SK-N-SH treated with all-trans-retinoic acid at 6 μM for 48 hours (cell line): ENCODE measurements around the gene OSBPL9.

Source experiments
- ATAC-seq: fragments of 200-7000 bp; cut with Tn5 transposase; 3 replicates; pipeline ENCODE4 v1.9.1; 2020; ENCODE audit warnings: mild to moderate bottlenecking, moderate library complexity
- ARNTL ChIP-seq: fragments of 450-650 bp; formaldehyde crosslinking; IDR thresholded peaks from 2 replicates; pipeline ENCODE4 v1.5.0; 2020; ENCODE audit warnings: low read depth, mild to moderate bottlenecking, moderate library complexity, borderline replicate concordance
- BACH2 ChIP-seq: fragments of 250-450 bp; sonication (Bioruptor Pico); IDR thresholded peaks from 2 replicates; pipeline ENCODE4 v1.9.0; 2021; ENCODE audit warnings: mild to moderate bottlenecking, borderline replicate concordance
- CREB5 ChIP-seq: fragments of 250-450 bp; sonication (Bioruptor Pico); IDR thresholded peaks from 2 replicates; pipeline ENCODE4 v1.5.1; 2020; ENCODE audit warnings: low read depth, mild to moderate bottlenecking, moderate library complexity
- CSDC2 ChIP-seq: fragments of 250-450 bp; sonication (Bioruptor Pico); IDR thresholded peaks from 2 replicates; pipeline ENCODE4 v1.5.0; 2020; ENCODE audit warnings: mild to moderate bottlenecking, moderate library complexity
- CSRNP3 ChIP-seq: fragments of 250-450 bp; sonication (Bioruptor Pico); IDR thresholded peaks from 2 replicates; pipeline ENCODE4 v1.5.1; 2021; ENCODE audit warnings: mild to moderate bottlenecking, moderate library complexity
- ESRRG ChIP-seq: fragments of 250-450 bp; sonication (Bioruptor Pico); IDR thresholded peaks from 2 replicates; pipeline ENCODE4 v1.6.1; 2021; ENCODE audit warnings: mild to moderate bottlenecking
- GLIS3 ChIP-seq: fragments of 250-450 bp; sonication (Bioruptor Pico); IDR thresholded peaks from 2 replicates; pipeline ENCODE4 v1.5.0; 2020; ENCODE audit warnings: mild to moderate bottlenecking, moderate library complexity
- ISL1 ChIP-seq: fragments of 250-450 bp; sonication (Bioruptor Pico); IDR thresholded peaks from 2 replicates; pipeline ENCODE4 v2.1.2; 2022; ENCODE audit warnings: mild to moderate bottlenecking, moderate library complexity
- OSR1 ChIP-seq: fragments of 250-450 bp; sonication (Bioruptor Pico); IDR thresholded peaks from 2 replicates; pipeline ENCODE4 v1.8.0; 2022; ENCODE audit warnings: moderate library complexity, mild to moderate bottlenecking, inconsistent platforms
- PATZ1 ChIP-seq: fragments of 250-450 bp; sonication (Bioruptor Pico); IDR thresholded peaks from 2 replicates; pipeline ENCODE4 v1.8.0; 2020; ENCODE audit warnings: mild to moderate bottlenecking, moderate library complexity, borderline replicate concordance
- POU6F1 ChIP-seq: fragments of 250-450 bp; sonication (Bioruptor Pico); IDR thresholded peaks from 2 replicates; pipeline ENCODE4 v1.8.0; 2021; ENCODE audit warnings: low read depth, mild to moderate bottlenecking, moderate library complexity, borderline replicate concordance
- PPARA ChIP-seq: fragments of 250-450 bp; sonication (Bioruptor Pico); IDR thresholded peaks from 2 replicates; pipeline ENCODE4 v1.5.0; 2020; ENCODE audit warnings: mild to moderate bottlenecking, borderline replicate concordance
- RARB ChIP-seq: fragments of 250-450 bp; sonication (Bioruptor Pico); IDR thresholded peaks from 2 replicates; pipeline ENCODE4 v1.8.0; 2021; ENCODE audit warnings: mild to moderate bottlenecking, moderate library complexity
- SNAI2 ChIP-seq: fragments of 250-450 bp; sonication (Bioruptor Pico); IDR thresholded peaks from 2 replicates; pipeline ENCODE4 v1.5.0; 2020; ENCODE audit warnings: mild to moderate bottlenecking, moderate library complexity
- TCF4 ChIP-seq: fragments of 250-450 bp; sonication (Bioruptor Pico); IDR thresholded peaks from 2 replicates; pipeline ENCODE4 v1.8.0; 2021; ENCODE audit warnings: mild to moderate bottlenecking, moderate library complexity, borderline replicate concordance
- TOX ChIP-seq: fragments of 250-450 bp; sonication (Bioruptor Pico); IDR thresholded peaks from 2 replicates; pipeline ENCODE4 v1.8.0; 2021; ENCODE audit warnings: mild to moderate bottlenecking, moderate library complexity, borderline replicate concordance
- TSHZ2 ChIP-seq: fragments of 250-450 bp; sonication (Bioruptor Pico); IDR thresholded peaks from 2 replicates; pipeline ENCODE4 v1.5.0; 2020; ENCODE audit warnings: mild to moderate bottlenecking, moderate library complexity
- ZC3H10 ChIP-seq: fragments of 250-450 bp; sonication (Bioruptor Pico); IDR thresholded peaks from 2 replicates; pipeline ENCODE4 v1.5.1; 2021; ENCODE audit warnings: mild to moderate bottlenecking, moderate library complexity
- ZFP3 ChIP-seq: fragments of 250-450 bp; sonication (Bioruptor Pico); IDR thresholded peaks from 2 replicates; pipeline ENCODE4 v1.5.0; 2020; ENCODE audit warnings: mild to moderate bottlenecking, moderate library complexity
- ZFP30 ChIP-seq: fragments of 450-650 bp; formaldehyde crosslinking; IDR thresholded peaks from 2 replicates; pipeline ENCODE4 v1.5.0; 2022; ENCODE audit warnings: mild to moderate bottlenecking, moderate library complexity
- ZNF565 ChIP-seq: fragments of 450-650 bp; formaldehyde crosslinking; conservative IDR thresholded peaks from 2 replicates; pipeline ENCODE4 v1.5.0; 2020; ENCODE audit warnings: low read depth, mild to moderate bottlenecking, moderate library complexity
- ZNF70 ChIP-seq: fragments of 450-650 bp; formaldehyde crosslinking; IDR thresholded peaks from 2 replicates; pipeline ENCODE4 v1.5.0; 2020; ENCODE audit warnings: mild to moderate bottlenecking, moderate library complexity
- ZNF8 ChIP-seq: fragments of 450-650 bp; formaldehyde crosslinking; IDR thresholded peaks from 2 replicates; pipeline ENCODE4 v1.5.0; 2020; ENCODE audit warnings: mild to moderate bottlenecking, moderate library complexity

Gene OSBPL9

GRCh38 chr1:51631747-51632146, 14.9 kb downstream of the OSBPL9 start:
- no peak for ATAC-seq
- TF ChIP-seq ISL1 (CRISPR knock-in tag) = no peak
- no peak for TF ChIP-seq TOX
- no peak for TF ChIP-seq ESRRG (CRISPR knock-in tag)
- no peak for TF ChIP-seq TCF4 (CRISPR knock-in tag)
- no peak for TF ChIP-seq ZC3H10 (CRISPR knock-in tag)
- TF ChIP-seq ARNTL = no peak
- no peak for TF ChIP-seq BACH2 (CRISPR knock-in tag)
- TF ChIP-seq ZNF70 (CRISPR knock-in tag) = no peak
- TF ChIP-seq, all 23 proteins: peak for 0

GRCh38 chr1:51634618-51635017, 17.7 kb downstream of the OSBPL9 start:
- ATAC-seq = no peak
- TF ChIP-seq ZNF70 (CRISPR knock-in tag) (no peak), OSR1 (CRISPR knock-in tag) (no peak), TOX (no peak), CSDC2 (no peak), ZNF8 (CRISPR knock-in tag) (no peak), RARB (CRISPR knock-in tag) (no peak), SNAI2 (CRISPR knock-in tag) (no peak), CREB5 (CRISPR knock-in tag) (no peak), PATZ1 (CRISPR knock-in tag) (no peak), ZNF565 (CRISPR knock-in tag) (no peak), ESRRG (CRISPR knock-in tag) (no peak), TSHZ2 (CRISPR knock-in tag) (no peak), ZC3H10 (CRISPR knock-in tag) (no peak), BACH2 (CRISPR knock-in tag) (no peak), GLIS3 (CRISPR knock-in tag) (no peak), ISL1 (CRISPR knock-in tag) (no peak), POU6F1 (CRISPR knock-in tag) (no peak), ZFP3 (CRISPR knock-in tag) (no peak), PPARA (CRISPR knock-in tag) (no peak), TCF4 (CRISPR knock-in tag) (no peak)
- TF ChIP-seq, all 23 proteins: peak for 0

GRCh38 chr1:51635615-51636014, 18.7 kb downstream of the OSBPL9 start:
- TF ChIP-seq RARB (CRISPR knock-in tag) (no peak), PPARA (CRISPR knock-in tag) (no peak), TSHZ2 (CRISPR knock-in tag) (no peak), ARNTL (no peak), ZFP30 (CRISPR knock-in tag) (no peak), CSRNP3 (CRISPR knock-in tag) (no peak), GLIS3 (CRISPR knock-in tag) (no peak), OSR1 (CRISPR knock-in tag) (no peak), POU6F1 (CRISPR knock-in tag) (no peak), TCF4 (CRISPR knock-in tag) (no peak), CSDC2 (no peak), ISL1 (CRISPR knock-in tag) (no peak), ZNF70 (CRISPR knock-in tag) (no peak)
- no peak for ATAC-seq
